HG03280 (cell line): ENCODE data around the gene SLC30A1.

ENCODE experiments used
- ATAC-seq: cut with Tn5 transposase; IDR thresholded peaks from one replicate; pipeline ENCODE4 v1.9.1; 2021; ENCODE audit warnings: mild to moderate bottlenecking, moderate library complexity; ENCODE audit not compliant: unreplicated experiment

The SLC30A1 gene

GRCh38 chr1:211609120-211610024, 30.4 kb upstream of the SLC30A1 start:
- ATAC-seq = no peak

GRCh38 chr1:211607754-211608473, 29.0 kb upstream of the SLC30A1 start:
- ATAC-seq = no peak

GRCh38 chr1:211606914-211607753, 28.2 kb upstream of the SLC30A1 start:
- peak; percentile 91 for ATAC-seq

GRCh38 chr1:211606332-211606913, 27.5 kb upstream of the SLC30A1 start:
- peak; percentile 76 for ATAC-seq

- ATAC-seq = no peak
Observed at GRCh38 chr1:211605603-211606331, 26.8 kb upstream of the SLC30A1 start.

GRCh38 chr1:211605034-211605433, 26.1 kb upstream of the SLC30A1 start:
- no peak for ATAC-seq

GRCh38 chr1:211604548-211604947, 25.6 kb upstream of the SLC30A1 start:
- no peak for ATAC-seq

- no peak for ATAC-seq
Observed at GRCh38 chr1:211603713-211604112, 24.8 kb upstream of the SLC30A1 start.

- ATAC-seq = no peak
Observed at GRCh38 chr1:211603191-211603701, 24.3 kb upstream of the SLC30A1 start.

- no peak for ATAC-seq
Observed at GRCh38 chr1:211601982-211602670, 23.2 kb upstream of the SLC30A1 start.

- no peak for ATAC-seq
Observed at GRCh38 chr1:211601159-211601558, 22.2 kb upstream of the SLC30A1 start.

GRCh38 chr1:211599250-211599649, 20.3 kb upstream of the SLC30A1 start:
- no peak for ATAC-seq

GRCh38 chr1:211598514-211598913, 19.6 kb upstream of the SLC30A1 start:
- ATAC-seq = no peak

GRCh38 chr1:211596418-211597181, 17.6 kb upstream of the SLC30A1 start:
- no peak for ATAC-seq

- ATAC-seq = no peak
Observed at GRCh38 chr1:211595419-211595818, 16.5 kb upstream of the SLC30A1 start.

- no peak for ATAC-seq
Observed at GRCh38 chr1:211591980-211592493, 13.1 kb upstream of the SLC30A1 start.

GRCh38 chr1:211589782-211590721, 11.1 kb upstream of the SLC30A1 start:
- no peak for ATAC-seq
